ENCODE measurements around the gene LLPH. TPM values are rescaled to one million over a fixed set of nuclear protein-coding genes. Genes with fewer than 3 reads are reported as not detected.
"Not testable (repeated sequence)": the region's sequence is repeated elsewhere in the genome, so short reads cannot be mapped to it uniquely, and the experiment has no call there.

The LLPH gene
- polyA plus RNA-seq (ENCODE audit: insufficient read length): 26.2 TPM

- DNase-seq (ENCODE audit: low read depth): peak; percentile 72
Observed at GRCh38 chr12:66130267-66131066, at the start of gene LLPH. Gene LLPH (minus strand): TSS chr12:66130750. CDS start chr12:66129106, 1,644 bp downstream.

- peak; percentile 60 for DNase-seq (ENCODE audit: low read depth)
Observed at GRCh38 chr12:66176105-66176900, 45.8 kb upstream of the LLPH start.

GRCh38 chr12:66174391-66175325, 44.1 kb upstream of the LLPH start:
- DNase-seq (ENCODE audit: low read depth): not testable (repeated sequence)

- no peak for DNase-seq (ENCODE audit: low read depth)
Observed at GRCh38 chr12:66170606-66171005, 40.1 kb upstream of the LLPH start.

- DNase-seq (ENCODE audit: low read depth): peak; percentile 72
Observed at GRCh38 chr12:66169221-66170170, 38.9 kb upstream of the LLPH start, which contains the start of gene TMBIM4. Gene TMBIM4 (minus strand): TSS chr12:66169996. CDS start chr12:66169951, 45 bp downstream.

GRCh38 chr12:66168410-66168809, 37.9 kb upstream of the LLPH start:
- DNase-seq (ENCODE audit: low read depth): no peak

- no peak for DNase-seq (ENCODE audit: low read depth)
Observed at GRCh38 chr12:66166561-66166960, 36.0 kb upstream of the LLPH start.

GRCh38 chr12:66165141-66165540, 34.6 kb upstream of the LLPH start:
- DNase-seq (ENCODE audit: low read depth): no peak

- DNase-seq (ENCODE audit: low read depth): no peak
Observed at GRCh38 chr12:66164349-66164821, 33.8 kb upstream of the LLPH start.

- DNase-seq (ENCODE audit: low read depth): no peak
Observed at GRCh38 chr12:66163289-66163688, 32.7 kb upstream of the LLPH start.

GRCh38 chr12:66162701-66163100, 32.2 kb upstream of the LLPH start:
- no peak for DNase-seq (ENCODE audit: low read depth)

- no peak for DNase-seq (ENCODE audit: low read depth)
Observed at GRCh38 chr12:66160704-66161103, 30.2 kb upstream of the LLPH start.

- DNase-seq (ENCODE audit: low read depth): no peak
Observed at GRCh38 chr12:66159123-66159522, 28.6 kb upstream of the LLPH start.

GRCh38 chr12:66156654-66157053, 26.1 kb upstream of the LLPH start:
- no peak for DNase-seq (ENCODE audit: low read depth)

- DNase-seq (ENCODE audit: low read depth): no peak
Observed at GRCh38 chr12:66154776-66155175, 24.2 kb upstream of the LLPH start.

- no peak for DNase-seq (ENCODE audit: low read depth)
Observed at GRCh38 chr12:66152732-66153131, 22.2 kb upstream of the LLPH start.

GRCh38 chr12:66149702-66150398, 19.3 kb upstream of the LLPH start:
- no peak for DNase-seq (ENCODE audit: low read depth)

GRCh38 chr12:66144791-66145754, 14.5 kb upstream of the LLPH start:
- DNase-seq (ENCODE audit: low read depth): peak; percentile 28

All from forelimb muscle (tissue), 1 donor.